AG08395 (cell line): Measurements from ENCODE around the gene ELP2.
"Not testable (repeated sequence)": the region's sequence is repeated elsewhere in the genome, so short reads cannot be mapped to it uniquely, and the experiment has no call there.

Source experiments
- DNase-seq: peaks from one replicate; pipeline ENCODE4 v3.0.0; 2012; ENCODE audit warnings: mixed read lengths, low spot score

ELP2 gene

GRCh38 chr18:36157441-36157840 lies 27.7 kb downstream of the ELP2 start:
- DNase-seq, result peak; percentile 18

- DNase-seq, result peak; percentile 65
These were observed 28.7 kb downstream of the ELP2 start for GRCh38 chr18:36158266-36158867.

- DNase-seq, result no peak
These were observed 31.3 kb downstream of the ELP2 start for GRCh38 chr18:36160959-36161371.

GRCh38 chr18:36162981-36163380 lies 33.3 kb downstream of the ELP2 start:
- no peak for DNase-seq

GRCh38 chr18:36167692-36168218 lies 38.1 kb downstream of the ELP2 start:
- no peak for DNase-seq

- not testable (repeated sequence) for DNase-seq
These were observed 38.6 kb downstream of the ELP2 start for GRCh38 chr18:36168296-36168695.

- DNase-seq, result no peak
These were observed 40.2 kb downstream of the ELP2 start for GRCh38 chr18:36169938-36170337.

GRCh38 chr18:36175481-36175880 lies 45.8 kb downstream of the ELP2 start:
- DNase-seq, result no peak

- DNase-seq, result no peak
These were observed 46.5 kb downstream of the ELP2 start for GRCh38 chr18:36176177-36176584.

- no peak for DNase-seq
These were observed 47.0 kb downstream of the ELP2 start for GRCh38 chr18:36176711-36177110.

- no peak for DNase-seq
These were observed 48.2 kb downstream of the ELP2 start for GRCh38 chr18:36177913-36178312.

GRCh38 chr18:36179562-36180355 lies 50.1 kb downstream of the ELP2 start:
- peak; percentile 54 for DNase-seq

- no peak for DNase-seq
These were observed 51.7 kb downstream of the ELP2 start for GRCh38 chr18:36181441-36181840.

GRCh38 chr18:36181898-36182506 lies 52.3 kb downstream of the ELP2 start:
- DNase-seq, result no peak

GRCh38 chr18:36183033-36183432 lies 53.3 kb downstream of the ELP2 start:
- no peak for DNase-seq

GRCh38 chr18:36183987-36184386 lies 54.3 kb downstream of the ELP2 start:
- no peak for DNase-seq

- DNase-seq, result no peak
These were observed 55.5 kb downstream of the ELP2 start for GRCh38 chr18:36185157-36185556.

- no peak for DNase-seq
These were observed 56.3 kb downstream of the ELP2 start for GRCh38 chr18:36185901-36186460.

GRCh38 chr18:36186461-36187192 lies 56.9 kb downstream of the ELP2 start:
- peak; percentile 39 for DNase-seq

GRCh38 chr18:36187193-36187825 lies 57.6 kb downstream of the ELP2 start, which contains the start of gene MOCOS:
TSS of gene MOCOS (plus strand) at chr18:36187497. CDS start at chr18:36187540, 43 bp downstream.
- DNase-seq, result peak; percentile 90
